Kidney epithelial cell (primary cell): ENCODE results near the gene TRIM37. TPM values are rescaled to one million over a fixed set of nuclear protein-coding genes. Genes with fewer than 3 reads are reported as not detected.

ENCODE experiments used
- DNase-seq: peaks from one replicate; pipeline ENCODE4 v3.0.0-alpha.2; 2010; ENCODE audit warnings: low read depth
- H3K27me3 ChIP-seq: 2 replicates; pipeline ENCODE4 v1.6.0; 2011; ENCODE audit warnings: low read length; ENCODE audit not compliant: control insufficient read depth, insufficient read depth
- H3K36me3 ChIP-seq: 2 replicates; pipeline ENCODE4 v1.5.1; 2011; ENCODE audit warnings: low read length; ENCODE audit not compliant: control insufficient read depth, insufficient read depth
- H3K4me3 ChIP-seq: 2 replicates; pipeline ENCODE4 v1.5.1; 2011; ENCODE audit warnings: low read depth, mild to moderate bottlenecking, control low read depth, low read length
- total RNA-seq: library from RNA; depleted of rRNA; stranded (reverse); fragments of >200 nt; gene quantifications from 2 replicates; pipeline ENCODE4 v1.2.3, GENCODE V29; 2015
- TF ChIP-seq, protein P1 (sequence below): IDR thresholded peaks from 2 replicates; pipeline ENCODE4 v1.5.1; 2011; ENCODE audit warnings: mild to moderate bottlenecking, moderate library complexity, low read length, control low read depth, inconsistent platforms; ENCODE audit not compliant: insufficient read depth, poor library complexity, severe bottlenecking

TRIM37 gene
- total RNA-seq, 1 donor from 2014 or later = 30.2 TPM

DNA sequence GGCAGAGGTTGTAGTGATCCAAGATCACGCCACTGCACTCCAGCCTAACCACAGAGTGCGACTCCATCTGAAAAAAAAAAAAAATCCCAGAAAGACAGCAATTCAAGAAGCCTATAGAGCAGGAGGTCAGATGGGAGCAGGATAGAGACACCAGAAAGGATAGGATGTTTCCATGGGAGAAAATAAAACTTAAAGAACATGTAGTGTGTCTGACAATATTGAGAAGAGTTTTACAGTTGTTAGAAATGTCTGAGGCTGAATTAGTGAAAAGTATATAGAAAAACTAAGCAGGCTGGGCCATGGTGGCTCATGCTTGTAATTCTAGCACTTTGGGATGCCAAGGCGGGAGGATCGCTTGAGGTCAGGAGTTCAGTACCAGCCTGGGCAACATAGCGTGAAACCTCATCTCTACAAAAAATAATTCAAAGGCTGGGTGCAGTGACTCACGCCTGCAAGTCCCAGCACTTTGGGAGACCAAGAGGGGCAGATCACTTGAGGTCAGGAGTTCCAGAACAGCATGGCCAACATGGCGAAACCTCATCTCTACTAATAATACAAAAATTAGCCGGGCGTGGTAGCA lies 15.3 kb upstream of the TRIM37 start:
- no peaks in the 10 kb centered on the region for H3K27me3 ChIP-seq
- DNase-seq = peak; percentile 71
- H3K4me3 ChIP-seq = no peak overlapping the region
- TF ChIP-seq, protein P1, sequence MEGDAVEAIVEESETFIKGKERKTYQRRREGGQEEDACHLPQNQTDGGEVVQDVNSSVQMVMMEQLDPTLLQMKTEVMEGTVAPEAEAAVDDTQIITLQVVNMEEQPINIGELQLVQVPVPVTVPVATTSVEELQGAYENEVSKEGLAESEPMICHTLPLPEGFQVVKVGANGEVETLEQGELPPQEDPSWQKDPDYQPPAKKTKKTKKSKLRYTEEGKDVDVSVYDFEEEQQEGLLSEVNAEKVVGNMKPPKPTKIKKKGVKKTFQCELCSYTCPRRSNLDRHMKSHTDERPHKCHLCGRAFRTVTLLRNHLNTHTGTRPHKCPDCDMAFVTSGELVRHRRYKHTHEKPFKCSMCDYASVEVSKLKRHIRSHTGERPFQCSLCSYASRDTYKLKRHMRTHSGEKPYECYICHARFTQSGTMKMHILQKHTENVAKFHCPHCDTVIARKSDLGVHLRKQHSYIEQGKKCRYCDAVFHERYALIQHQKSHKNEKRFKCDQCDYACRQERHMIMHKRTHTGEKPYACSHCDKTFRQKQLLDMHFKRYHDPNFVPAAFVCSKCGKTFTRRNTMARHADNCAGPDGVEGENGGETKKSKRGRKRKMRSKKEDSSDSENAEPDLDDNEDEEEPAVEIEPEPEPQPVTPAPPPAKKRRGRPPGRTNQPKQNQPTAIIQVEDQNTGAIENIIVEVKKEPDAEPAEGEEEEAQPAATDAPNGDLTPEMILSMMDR = no peak
- no peaks in the 10 kb centered on the region for H3K36me3 ChIP-seq

DNA sequence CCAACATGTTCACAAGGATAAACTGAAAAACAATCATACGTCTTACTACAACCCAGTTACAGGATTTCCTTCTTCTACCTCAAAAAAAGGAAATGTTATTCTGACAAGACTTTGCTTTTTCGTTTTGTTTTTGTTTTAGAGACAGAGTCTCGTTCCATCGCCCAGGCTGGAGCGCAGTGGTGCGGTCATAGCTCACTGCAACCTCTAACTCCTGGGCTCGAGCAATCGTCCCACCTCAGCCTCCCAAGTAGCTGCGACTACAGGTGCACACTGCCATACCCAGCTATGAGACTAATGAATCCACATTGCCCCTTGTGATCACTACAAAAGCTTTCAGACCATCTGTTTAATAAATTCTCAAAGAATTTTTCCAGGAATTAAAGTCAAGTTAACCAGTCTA lies 8.8 kb upstream of the TRIM37 start:
- no peaks in the 10 kb centered on the region for H3K36me3 ChIP-seq
- DNase-seq = no peak
- no peaks in the 10 kb centered on the region for H3K27me3 ChIP-seq
- TF ChIP-seq, protein P1 = no peak
- no peak overlapping the region for H3K4me3 ChIP-seq

DNA sequence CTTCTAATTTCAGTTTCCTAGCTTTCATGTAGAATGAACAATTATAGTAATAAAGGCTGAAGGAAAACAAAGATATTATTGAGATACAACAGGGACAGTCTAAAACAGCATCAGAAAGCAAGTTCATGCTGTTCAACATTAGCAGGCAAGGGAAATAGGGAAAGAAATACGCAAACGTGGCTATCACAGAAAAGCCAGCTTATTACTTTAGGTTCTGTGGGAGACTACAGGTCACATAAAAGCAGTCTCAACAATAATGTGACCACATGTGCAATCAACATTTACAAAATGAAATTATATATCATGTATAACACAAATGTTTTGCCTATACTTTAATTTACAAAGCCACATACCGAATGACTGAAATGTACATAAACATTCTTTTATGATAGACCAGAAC lies 4.9 kb upstream of the TRIM37 start:
- DNase-seq = no peak
- H3K4me3 ChIP-seq = no peak overlapping the region
- TF ChIP-seq, protein P1 = no peak
- no peaks in the 10 kb centered on the region for H3K36me3 ChIP-seq
- no peaks in the 10 kb centered on the region for H3K27me3 ChIP-seq

DNA sequence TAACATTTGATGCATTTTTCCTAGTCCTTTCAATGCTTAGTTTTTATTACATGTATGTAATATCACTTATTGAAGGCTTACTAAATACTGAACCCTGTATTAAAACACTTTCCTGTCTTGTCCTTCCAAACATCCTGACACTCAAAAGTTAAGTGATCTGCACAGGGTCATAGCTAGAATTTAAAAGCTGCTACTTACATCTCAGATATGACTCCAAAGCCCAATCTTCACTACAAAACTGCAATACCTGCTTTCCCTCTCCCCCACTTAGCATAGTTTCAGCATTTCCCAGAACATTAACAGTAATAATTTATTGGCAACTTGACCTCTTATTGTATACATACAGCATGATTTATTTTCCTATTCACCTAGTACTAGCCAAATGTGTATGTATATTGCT lies 4.3 kb upstream of the TRIM37 start:
- Histone ChIP-seq H3K27me3 (no peaks in the 10 kb centered on the region), H3K4me3 (no peak overlapping the region), H3K36me3 (no peaks in the 10 kb centered on the region)
- TF ChIP-seq, protein P1 = no peak
- DNase-seq = no peak

DNA sequence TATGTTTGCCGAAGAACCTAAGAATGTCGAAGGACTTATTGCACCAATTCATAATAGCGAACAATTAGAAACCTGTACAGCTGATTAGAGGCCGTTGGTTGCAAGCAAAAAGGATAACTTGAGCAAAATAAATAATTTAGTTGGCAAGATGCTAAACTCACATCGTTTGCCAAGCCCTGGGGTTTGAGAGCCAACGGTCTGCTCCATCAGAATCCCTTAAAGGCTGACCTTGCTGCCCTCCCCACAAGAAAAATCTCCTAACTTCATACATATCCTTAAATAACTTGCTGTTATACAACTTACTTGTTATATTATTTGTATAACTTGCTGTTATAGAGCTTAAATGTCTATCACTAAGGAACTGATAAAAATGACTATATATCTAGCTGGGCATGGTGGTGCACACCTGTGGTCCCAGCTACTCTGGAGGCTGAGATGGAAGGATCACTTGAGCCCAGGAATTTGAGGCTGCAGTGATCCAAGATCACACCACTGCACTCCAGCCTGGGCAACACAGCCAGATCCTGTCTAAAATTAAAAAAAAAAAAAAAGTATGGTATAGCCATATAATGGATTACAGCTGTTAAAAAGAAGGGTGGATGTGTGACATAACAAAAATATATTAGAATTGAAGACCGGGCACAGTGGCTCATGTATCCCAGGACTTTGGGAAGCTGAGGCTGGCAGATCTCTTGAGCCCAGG lies 1.9 kb upstream of the TRIM37 start:
- no peak overlapping the region for H3K4me3 ChIP-seq
- DNase-seq = no peak

More for the DNA sequence above, 1.9 kb upstream of the TRIM37 start:
- no peaks in the 10 kb centered on the region for H3K27me3 ChIP-seq
- no peaks in the 10 kb centered on the region for H3K36me3 ChIP-seq
- TF ChIP-seq, protein P1 = no peak
